Measurements from ENCODE around the gene DYNC1I2.

DYNC1I2 gene

GRCh38 chr2:171728989-171729951, 42.0 kb downstream of the DYNC1I2 start:
- TF ChIP-seq CTCF (IDR thresholded peaks at IDR 0.05; ENCODE audit: insufficient read depth, low read depth, low read length, missing control alignments), result no peak
- no peak overlapping the region for H3K4me3 ChIP-seq (ENCODE audit: low read length)
- no peak for DNase-seq (ENCODE audit: low read depth)

- TF ChIP-seq CTCF (IDR thresholded peaks at IDR 0.05; ENCODE audit: insufficient read depth, low read depth, low read length, missing control alignments), result no peak
- H3K4me3 ChIP-seq (ENCODE audit: low read length), result no peak overlapping the region
- DNase-seq (ENCODE audit: low read depth), result no peak
Observed at GRCh38 chr2:171729952-171730317, 42.7 kb downstream of the DYNC1I2 start.

- DNase-seq (ENCODE audit: low read depth), result no peak
- H3K4me3 ChIP-seq (ENCODE audit: low read length), result no peak overlapping the region
- no peak for TF ChIP-seq CTCF (IDR thresholded peaks at IDR 0.05; ENCODE audit: insufficient read depth, low read depth, low read length, missing control alignments)
Observed at GRCh38 chr2:171735991-171736710, 48.9 kb downstream of the DYNC1I2 start.

- DNase-seq (ENCODE audit: low read depth), result no peak
- no peak for TF ChIP-seq CTCF (IDR thresholded peaks at IDR 0.05; ENCODE audit: insufficient read depth, low read depth, low read length, missing control alignments)
Observed at GRCh38 chr2:171741189-171741588, 53.9 kb downstream of the DYNC1I2 start.

GRCh38 chr2:171742760-171743159, 55.5 kb downstream of the DYNC1I2 start:
- no peak overlapping the region for H3K4me3 ChIP-seq (ENCODE audit: low read length)
- no peak for DNase-seq (ENCODE audit: low read depth)
- no peak for TF ChIP-seq CTCF (IDR thresholded peaks at IDR 0.05; ENCODE audit: insufficient read depth, low read depth, low read length, missing control alignments)

More at GRCh38 chr2:171741189-171741588, 53.9 kb downstream of the DYNC1I2 start:
- H3K4me3 ChIP-seq (ENCODE audit: low read length), result no peak overlapping the region

- TF ChIP-seq CTCF (IDR thresholded peaks at IDR 0.05; ENCODE audit: insufficient read depth, low read depth, low read length, missing control alignments), result no peak
- H3K4me3 ChIP-seq (ENCODE audit: low read length), result no peak overlapping the region
- DNase-seq (ENCODE audit: low read depth), result no peak
Observed at GRCh38 chr2:171745141-171745540, 57.9 kb downstream of the DYNC1I2 start.
